ENCODE measurements around the gene TSPAN7.

- TF ChIP-seq POLR2AphosphoS5 (IDR thresholded peaks at IDR 0.05; ENCODE audit: insufficient read depth, low read depth, low read length): no peak
- no peak for TF ChIP-seq GATA2 (IDR thresholded peaks at IDR 0.05; ENCODE audit: insufficient read depth, insufficient read length, low read depth, low read length)
Measured at GRCh38 chrX:38649221-38649620, 87.9 kb downstream of the TSPAN7 start.
